Cerebellar nuclear complex (tissue), 1 donor: ENCODE results near the gene MR1.

Source experiments
- DNase-seq, 2 experiments: peaks; one replicate each; lab custom pipeline; 2025; lab: John Stamatoyannopoulos, UW

MR1 gene

GRCh38 chr1:181033799-181034451 is at the start of gene MR1:
MR1 (plus strand) TSS chr1:181033983; CDS start chr1:181034008, 25 bp downstream.
- peak; percentile 15 to 71 for DNase-seq

- peak; percentile 53 to 74 for DNase-seq
Observed at GRCh38 chr1:180988253-180988752, 45.5 kb upstream of the MR1 start.

- DNase-seq = no peak
Observed at GRCh38 chr1:180994262-180994661, 39.5 kb upstream of the MR1 start.

- DNase-seq = no peak
Observed at GRCh38 chr1:180997843-180998504, 35.8 kb upstream of the MR1 start.

- DNase-seq = no peak
Observed at GRCh38 chr1:181001091-181001780, 32.5 kb upstream of the MR1 start.

- DNase-seq = no peak
Observed at GRCh38 chr1:181002582-181003172, 31.1 kb upstream of the MR1 start.

GRCh38 chr1:181010789-181011188 is 23.0 kb upstream of the MR1 start:
- DNase-seq = no peak

- DNase-seq = no peak
Observed at GRCh38 chr1:181011301-181012202, 22.2 kb upstream of the MR1 start.

GRCh38 chr1:181012203-181012745 is 21.5 kb upstream of the MR1 start:
- no peak for DNase-seq

GRCh38 chr1:181013144-181013543 is 20.6 kb upstream of the MR1 start:
- DNase-seq = no peak

- no peak for DNase-seq
Observed at GRCh38 chr1:181014477-181015250, 19.1 kb upstream of the MR1 start.

- no peak for DNase-seq
Observed at GRCh38 chr1:181015251-181015615, 18.6 kb upstream of the MR1 start.

- no peak for DNase-seq
Observed at GRCh38 chr1:181016563-181016962, 17.2 kb upstream of the MR1 start.

GRCh38 chr1:181018901-181019681 is 14.7 kb upstream of the MR1 start:
- no peak for DNase-seq

GRCh38 chr1:181021159-181021558 is 12.6 kb upstream of the MR1 start:
- DNase-seq = no peak

GRCh38 chr1:181021811-181022434 is 11.9 kb upstream of the MR1 start:
- DNase-seq = no peak

- DNase-seq = no peak
Observed at GRCh38 chr1:181023265-181024057, 10.3 kb upstream of the MR1 start.

- no peak for DNase-seq
Observed at GRCh38 chr1:181028196-181028595, 5.6 kb upstream of the MR1 start.
